OCI-LY7 (cell line): ENCODE results near the gene MCRIP2. TPM values are rescaled to one million over a fixed set of nuclear protein-coding genes. Genes with fewer than 3 reads are reported as not detected.
A peak's percentile ranks its signal among the peaks of the same experiment; 100 is the strongest.

Source experiments
- BruUV-seq: library from RNA; stranded (reverse); fragments of 400-500 nt; replicated peaks from 2 replicates; lab custom pipeline; 2021; lab: Mats Ljungman, UMichigan
- CTCF ChIA-PET: fragments of 300-600 bp; sonication (Branson Sonifier 250); formaldehyde crosslinking; loops from one replicate; lab custom pipeline; 2022; ENCODE audit warnings: antibody characterized with exemption; ENCODE audit not compliant: unreplicated experiment; lab: Charles Lee
- POLR2A ChIA-PET: fragments of 300-600 bp; sonication (Branson Sonifier 250); formaldehyde crosslinking; loops from one replicate; lab custom pipeline; 2022; ENCODE audit warnings: antibody characterized with exemption; lab: Charles Lee
- DNase-seq: peaks from one replicate; pipeline ENCODE4 v3.0.0-alpha.2; 2015; ENCODE audit warnings: low spot score
- H2AFZ ChIP-seq: fragments of 200-600 bp; sonication (generic), shearing (Covaris generic); 2 replicates; pipeline ENCODE4 v1.6.1; 2014; ENCODE audit warnings: mild to moderate bottlenecking, antibody characterized with exemption, low read length, moderate library complexity
- H3K27ac ChIP-seq: fragments of 200-600 bp; sonication (generic); 2 replicates; pipeline ENCODE4 v1.5.1; 2014; ENCODE audit warnings: mixed run types, low read depth, mild to moderate bottlenecking, moderate library complexity, low read length, inconsistent platforms; ENCODE audit not compliant: poor library complexity, severe bottlenecking
- H3K36me3 ChIP-seq: fragments of 200-600 bp; sonication (generic); 2 replicates; pipeline ENCODE4 v1.6.1; 2014; ENCODE audit warnings: mild to moderate bottlenecking, antibody characterized with exemption, low read length, moderate library complexity, mixed read lengths; ENCODE audit not compliant: insufficient read depth
- H3K4me1 ChIP-seq: fragments of 200-600 bp; sonication (generic); 2 replicates; pipeline ENCODE4 v1.5.1; 2014; ENCODE audit warnings: mild to moderate bottlenecking, low read length; ENCODE audit not compliant: insufficient read depth, poor library complexity, severe bottlenecking
- H3K4me2 ChIP-seq: fragments of 200-600 bp; sonication (generic); 2 replicates; pipeline ENCODE4 v1.6.1; 2014; ENCODE audit warnings: mild to moderate bottlenecking, low read length
- H3K4me3 ChIP-seq: fragments of 200-600 bp; sonication (generic); 2 replicates; pipeline ENCODE4 v1.5.1; 2014; ENCODE audit warnings: mild to moderate bottlenecking, low read depth, low read length; ENCODE audit not compliant: poor library complexity, severe bottlenecking
- H3K79me2 ChIP-seq: fragments of 200-600 bp; sonication (generic); 2 replicates; pipeline ENCODE4 v1.6.1; 2016; ENCODE audit warnings: low read depth, mild to moderate bottlenecking, low read length, moderate library complexity, mixed read lengths; ENCODE audit not compliant: insufficient read depth
- H3K9me2 ChIP-seq: fragments of 200-600 bp; sonication (generic); 2 replicates; pipeline ENCODE4 v1.6.1; 2016; ENCODE audit warnings: mild to moderate bottlenecking, low read length, mixed read lengths; ENCODE audit not compliant: insufficient read depth
- H3K9me3 ChIP-seq: fragments of 200-600 bp; sonication (generic); 2 replicates; pipeline ENCODE4 v1.6.1; 2014; ENCODE audit warnings: mild to moderate bottlenecking, mixed run types, low read length, mixed read lengths
- H4K20me1 ChIP-seq: fragments of 200-600 bp; sonication (generic); 2 replicates; pipeline ENCODE4 v1.6.1; 2014; ENCODE audit warnings: mild to moderate bottlenecking, antibody characterized with exemption, low read length, moderate library complexity, mixed read lengths; ENCODE audit not compliant: insufficient read depth
- EZH2phosphoT487 ChIP-seq: fragments of 200-600 bp; sonication (generic); IDR thresholded peaks from 2 replicates; pipeline ENCODE4 v1.6.1; 2018; ENCODE audit warnings: low read depth, borderline replicate concordance, mild to moderate bottlenecking, mixed run types, antibody characterized with exemption, low read length, moderate library complexity, mixed read lengths
- intact Hi-C: fragments of 100-400 bp; cut with micrococcal nuclease; formaldehyde crosslinking; loops from one replicate; pipeline ENCODE4 v1.10.0; 2022; ENCODE audit not compliant: unreplicated experiment
- total RNA-seq, 2 experiments: library from RNA; depleted of rRNA in 1 of 2; stranded (reverse); fragments of >200 nt in 1 of 2; shearing (Covaris generic) in 1 of 2; gene quantifications; 2 replicates each; pipeline ENCODE4 v1.2.3, GENCODE V29; 2014 to 2022
- TF ChIP-seq, protein P1 (sequence below): fragments of 200-600 bp; sonication (generic); conservative IDR thresholded peaks from 2 replicates; pipeline ENCODE4 v1.5.1; 2014; ENCODE audit warnings: mild to moderate bottlenecking, antibody characterized with exemption, low read length, moderate library complexity, mixed read lengths

Gene MCRIP2
- total RNA-seq, 2 experiments from 2014 or later, result 62.8 to 64.1 TPM

DNA sequence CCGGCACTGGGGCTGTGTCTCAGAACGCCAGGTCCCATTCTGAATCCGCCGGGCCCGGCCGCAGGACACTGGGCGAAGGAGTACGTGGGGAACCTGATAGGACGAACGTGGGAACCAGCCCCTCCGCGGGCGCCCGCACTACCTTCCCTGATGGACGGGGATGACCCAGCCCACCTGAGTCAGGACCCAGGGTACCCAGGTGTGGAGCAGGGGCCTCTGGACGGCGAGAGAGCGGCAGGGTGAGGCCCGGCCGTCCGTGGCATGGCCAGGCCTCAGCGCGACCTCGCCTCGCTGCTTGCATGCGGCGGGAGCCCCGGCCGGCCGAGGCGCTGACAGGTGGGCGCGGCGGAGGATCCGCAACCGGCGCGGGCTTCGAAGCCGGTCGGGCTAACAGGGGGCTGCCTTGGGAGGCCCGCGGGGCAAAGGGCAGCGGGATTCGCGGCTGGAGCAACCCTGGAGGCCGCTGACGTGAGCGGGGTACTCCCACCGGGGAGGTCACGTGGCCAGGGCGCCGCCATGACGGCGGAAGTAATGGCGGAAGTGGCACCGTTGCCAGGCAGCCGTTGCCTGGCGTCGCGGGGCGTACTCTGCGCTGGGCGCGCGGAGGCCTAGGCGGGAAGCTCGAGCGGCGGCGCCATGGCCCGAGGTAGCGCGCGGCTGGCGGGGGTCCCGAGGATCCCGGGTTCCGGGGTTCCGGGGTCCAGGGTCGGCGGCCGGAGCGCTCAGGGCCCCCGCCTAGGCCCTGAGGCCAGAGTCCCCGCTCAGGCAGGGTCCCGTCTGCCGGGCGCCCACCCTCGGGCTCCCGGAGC, 7.4 kb downstream of the MCRIP2 start, which contains the start of gene WDR90:
TSS of gene WDR90 (plus strand) at position 585 of the 809 bp plus-strand sequence. CDS start at position 637, 52 bp downstream.
- H2AFZ ChIP-seq, result peak within 1 kb of the TSS; percentile 13; the same call in 1 of the 2 replicates
- peaks cover 16% of the 10 kb centered on the region for H3K36me3 ChIP-seq
- no peaks in the 10 kb centered on the region for H3K9me3 ChIP-seq
- DNase-seq, result peak; percentile 94
- peaks cover 4% of the 10 kb centered on the region; the same call in 1 of the 2 replicates for H3K79me2 ChIP-seq
- ChIA-PET CTCF (no interaction called here), POLR2A (no interaction called here)
- H3K27ac ChIP-seq, result peak within 1 kb of the TSS; percentile 66
- BruUV-seq, result TSS peak; percentile 75
- intact Hi-C loops, result loop anchor here (2.0 kb wide), 1 partner anchor 20 kb away; the partner anchor contains the start of gene RHOT2
- H3K4me3 ChIP-seq, result peak within 1 kb of the TSS; percentile 70
- H3K4me2 ChIP-seq, result peak within 1 kb of the TSS; percentile 77
- no peaks in the 10 kb centered on the region for H4K20me1 ChIP-seq
- TF ChIP-seq, protein P1, sequence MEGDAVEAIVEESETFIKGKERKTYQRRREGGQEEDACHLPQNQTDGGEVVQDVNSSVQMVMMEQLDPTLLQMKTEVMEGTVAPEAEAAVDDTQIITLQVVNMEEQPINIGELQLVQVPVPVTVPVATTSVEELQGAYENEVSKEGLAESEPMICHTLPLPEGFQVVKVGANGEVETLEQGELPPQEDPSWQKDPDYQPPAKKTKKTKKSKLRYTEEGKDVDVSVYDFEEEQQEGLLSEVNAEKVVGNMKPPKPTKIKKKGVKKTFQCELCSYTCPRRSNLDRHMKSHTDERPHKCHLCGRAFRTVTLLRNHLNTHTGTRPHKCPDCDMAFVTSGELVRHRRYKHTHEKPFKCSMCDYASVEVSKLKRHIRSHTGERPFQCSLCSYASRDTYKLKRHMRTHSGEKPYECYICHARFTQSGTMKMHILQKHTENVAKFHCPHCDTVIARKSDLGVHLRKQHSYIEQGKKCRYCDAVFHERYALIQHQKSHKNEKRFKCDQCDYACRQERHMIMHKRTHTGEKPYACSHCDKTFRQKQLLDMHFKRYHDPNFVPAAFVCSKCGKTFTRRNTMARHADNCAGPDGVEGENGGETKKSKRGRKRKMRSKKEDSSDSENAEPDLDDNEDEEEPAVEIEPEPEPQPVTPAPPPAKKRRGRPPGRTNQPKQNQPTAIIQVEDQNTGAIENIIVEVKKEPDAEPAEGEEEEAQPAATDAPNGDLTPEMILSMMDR, result no peak
- TF ChIP-seq EZH2phosphoT487, result no peak
- H3K4me1 ChIP-seq, result peaks cover 25% of the 10 kb centered on the region
- no peaks in the 10 kb centered on the region for H3K9me2 ChIP-seq

DNA sequence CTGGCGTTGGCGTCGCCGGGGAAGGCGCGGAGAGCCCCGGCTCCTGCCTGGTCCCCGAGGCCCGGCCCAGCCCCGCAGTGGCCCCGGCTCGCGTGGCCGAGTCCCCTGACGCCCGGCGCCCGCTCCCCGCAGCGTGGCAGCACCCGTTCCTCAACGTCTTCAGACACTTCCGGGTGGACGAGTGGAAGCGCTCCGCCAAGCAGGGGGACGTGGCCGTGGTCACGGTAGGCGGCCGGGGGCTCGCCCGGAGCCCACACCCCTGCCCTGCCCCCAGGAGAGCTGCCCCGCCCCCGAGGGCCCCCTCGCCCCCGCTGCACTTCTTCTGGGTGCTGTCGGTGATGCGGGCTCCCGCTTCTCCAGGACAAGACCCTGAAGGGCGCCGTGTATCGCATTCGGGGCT, 8.0 kb downstream of the MCRIP2 start:
- Histone ChIP-seq H3K4me3 (peak overlapping the region; percentile 70), H3K4me2 (peak overlapping the region; percentile 77), H2AFZ (peak overlapping the region; percentile 13; the same call in 1 of the 2 replicates), H3K27ac (peak overlapping the region; percentile 31), H3K4me1 (peaks cover 25% of the 10 kb centered on the region), H3K79me2 (peaks cover 4% of the 10 kb centered on the region; the same call in 1 of the 2 replicates), H4K20me1 (no peaks in the 10 kb centered on the region), H3K9me3 (no peaks in the 10 kb centered on the region), H3K36me3 (peaks cover 16% of the 10 kb centered on the region), H3K9me2 (no peaks in the 10 kb centered on the region)
- DNase-seq, result peak; percentile 30
- no TSS peak for BruUV-seq
- CTCF ChIA-PET, result no interaction called here
- no peak for TF ChIP-seq EZH2phosphoT487
- TF ChIP-seq, protein P1, result no peak
- intact Hi-C loops, result loop anchor here (2.0 kb wide), 1 partner anchor 19 kb away; the partner anchor contains the start of gene RHOT2
- POLR2A ChIA-PET, result no interaction called here
